22Rv1 (cell line): Measurements from ENCODE around the gene FOXRED1.
A peak's percentile ranks its signal among the peaks of the same experiment; 100 is the strongest.

Experiments
- H3K27ac ChIP-seq: fragments of 450-650 bp; 2 replicates; pipeline ENCODE4 v1.5.1; 2017
- ZFX ChIP-seq: fragments of 450-650 bp; IDR thresholded peaks from 2 replicates; pipeline ENCODE4 v1.6.1; 2017; ENCODE audit warnings: antibody characterized with exemption, borderline replicate concordance
- TF ChIP-seq, protein P1 (sequence below): fragments of 450-650 bp; IDR thresholded peaks from 2 replicates; pipeline ENCODE4 v1.5.1; 2017; ENCODE audit warnings: mild to moderate bottlenecking

FOXRED1 gene

DNA sequence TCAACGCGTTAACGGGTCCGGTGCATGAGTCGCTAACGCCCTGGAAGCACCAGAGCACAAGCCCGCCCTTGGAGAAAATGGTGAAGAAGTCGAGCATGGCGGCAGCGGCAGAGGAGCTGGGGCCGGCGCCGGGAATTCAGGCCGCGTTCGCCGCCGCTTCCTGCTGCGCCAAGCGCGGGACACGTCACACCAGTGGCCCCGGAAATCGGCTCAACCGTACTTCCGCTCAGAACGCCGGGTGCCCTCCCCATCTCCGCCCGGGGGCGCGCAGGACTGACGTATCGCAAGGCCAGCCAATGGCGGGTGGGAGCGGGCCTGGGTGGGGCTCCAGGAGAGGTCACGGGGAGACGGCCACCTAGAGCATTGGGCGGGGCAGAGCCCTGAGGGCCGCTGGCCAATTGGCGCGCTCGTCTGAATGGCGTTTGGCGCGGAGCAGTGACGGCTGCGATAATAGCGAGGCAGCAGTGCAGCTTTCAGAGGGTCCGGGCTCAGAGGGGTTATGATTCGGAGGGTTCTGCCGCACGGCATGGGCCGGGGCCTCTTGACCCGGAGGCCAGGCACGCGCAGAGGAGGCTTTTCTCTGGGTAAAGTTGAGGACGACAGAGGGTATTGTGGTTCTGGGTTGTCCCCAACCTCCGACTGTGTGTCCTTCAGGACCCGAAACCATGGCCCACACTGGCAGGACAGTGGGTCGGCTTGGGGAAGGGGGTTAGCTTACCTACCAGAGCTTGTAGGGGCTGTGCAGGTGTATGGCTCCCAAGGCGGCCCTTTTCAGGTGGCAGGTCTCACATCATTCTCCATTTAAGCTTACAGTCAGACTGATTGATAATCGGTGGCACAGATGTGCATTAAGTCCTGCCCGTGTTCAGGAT lies at the start of gene FOXRED1, which contains the start of gene SRPRA:
Gene FOXRED1 (plus strand): TSS at position 447 of the 872 bp plus-strand sequence. CDS start 53 bp downstream, at position 500.
Gene SRPRA (minus strand): TSS at position 188 of the 872 bp plus-strand sequence. CDS start 91 bp downstream, at position 97.
- TF ChIP-seq, protein P1, sequence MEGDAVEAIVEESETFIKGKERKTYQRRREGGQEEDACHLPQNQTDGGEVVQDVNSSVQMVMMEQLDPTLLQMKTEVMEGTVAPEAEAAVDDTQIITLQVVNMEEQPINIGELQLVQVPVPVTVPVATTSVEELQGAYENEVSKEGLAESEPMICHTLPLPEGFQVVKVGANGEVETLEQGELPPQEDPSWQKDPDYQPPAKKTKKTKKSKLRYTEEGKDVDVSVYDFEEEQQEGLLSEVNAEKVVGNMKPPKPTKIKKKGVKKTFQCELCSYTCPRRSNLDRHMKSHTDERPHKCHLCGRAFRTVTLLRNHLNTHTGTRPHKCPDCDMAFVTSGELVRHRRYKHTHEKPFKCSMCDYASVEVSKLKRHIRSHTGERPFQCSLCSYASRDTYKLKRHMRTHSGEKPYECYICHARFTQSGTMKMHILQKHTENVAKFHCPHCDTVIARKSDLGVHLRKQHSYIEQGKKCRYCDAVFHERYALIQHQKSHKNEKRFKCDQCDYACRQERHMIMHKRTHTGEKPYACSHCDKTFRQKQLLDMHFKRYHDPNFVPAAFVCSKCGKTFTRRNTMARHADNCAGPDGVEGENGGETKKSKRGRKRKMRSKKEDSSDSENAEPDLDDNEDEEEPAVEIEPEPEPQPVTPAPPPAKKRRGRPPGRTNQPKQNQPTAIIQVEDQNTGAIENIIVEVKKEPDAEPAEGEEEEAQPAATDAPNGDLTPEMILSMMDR, result no peak
- no peak for TF ChIP-seq ZFX
- peak within 1 kb of the TSS; percentile 80 for H3K27ac ChIP-seq

DNA sequence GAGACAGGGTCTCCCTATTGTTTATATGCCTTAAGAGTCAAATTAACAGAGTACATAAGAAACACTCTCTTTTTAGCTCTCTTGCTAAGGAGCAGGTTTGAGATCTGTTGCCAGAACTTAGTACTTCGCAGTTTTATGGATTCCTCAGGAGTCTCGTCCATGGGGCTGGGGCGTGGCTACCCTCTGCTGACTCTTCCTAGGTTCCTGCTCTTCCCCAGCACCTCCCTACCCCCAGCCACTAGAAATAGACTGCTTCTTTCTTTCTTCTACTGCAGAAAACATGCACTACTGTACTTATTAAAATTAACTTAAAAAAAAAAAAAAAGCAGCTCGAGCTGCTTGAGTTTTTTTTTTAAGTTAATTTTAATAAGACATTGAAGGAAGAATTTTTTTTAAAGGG lies 49.4 kb upstream of the FOXRED1 start:
- TF ChIP-seq, protein P1, result no peak
- TF ChIP-seq ZFX, result no peak
- H3K27ac ChIP-seq, result no peak overlapping the region

DNA sequence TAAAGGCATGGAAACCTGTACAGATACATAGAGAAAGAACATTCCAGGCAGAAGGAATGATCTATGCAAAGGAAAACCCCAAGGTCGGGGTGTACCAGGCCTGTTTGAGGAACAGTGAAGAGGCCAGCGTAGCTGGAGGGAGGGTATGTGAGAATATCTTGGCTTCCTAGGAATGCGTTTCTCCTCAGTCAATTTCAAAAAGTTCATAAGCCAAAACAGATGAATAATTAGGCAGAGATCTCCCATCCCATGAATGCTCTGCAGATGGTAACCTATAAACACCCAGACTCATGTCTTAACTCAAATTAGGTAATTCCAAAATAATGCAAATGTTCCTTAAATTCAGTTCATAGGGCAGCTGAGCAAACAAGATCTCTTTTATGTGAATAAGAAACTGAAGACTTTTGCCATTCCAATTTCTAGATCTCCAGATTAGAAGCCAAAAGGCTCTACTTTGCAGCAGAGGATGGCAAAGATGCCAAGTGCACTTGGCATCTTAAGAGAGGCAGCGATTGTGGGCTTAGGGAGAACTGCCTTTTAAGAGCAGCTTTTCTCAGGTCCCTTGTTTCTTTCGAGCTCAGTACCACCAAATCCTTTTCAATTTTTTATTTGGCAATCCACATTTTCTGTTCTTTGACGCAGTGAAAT lies 44.2 kb upstream of the FOXRED1 start:
- TF ChIP-seq, protein P1, result no peak
- no peak for TF ChIP-seq ZFX
- H3K27ac ChIP-seq, result no peak overlapping the region

DNA sequence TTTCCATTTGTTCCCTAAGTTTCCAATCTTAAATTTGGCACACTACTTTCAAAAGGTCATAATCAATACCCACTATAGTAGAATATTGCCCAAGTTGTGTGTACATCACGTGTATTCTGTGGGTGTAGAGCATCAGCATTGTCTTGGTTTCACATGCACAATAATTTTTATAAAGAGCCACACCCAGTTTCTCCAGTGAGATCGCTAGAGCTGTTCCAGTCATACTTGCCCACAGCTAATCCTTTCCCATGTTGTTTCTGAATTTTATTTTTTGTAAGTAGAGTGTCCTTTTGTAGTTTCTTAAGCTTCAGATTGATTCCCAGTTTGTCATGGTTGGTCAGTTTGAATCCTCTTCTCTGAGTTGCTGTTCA lies 43.7 kb upstream of the FOXRED1 start:
- H3K27ac ChIP-seq, result no peak overlapping the region
- no peak for TF ChIP-seq ZFX
- TF ChIP-seq, protein P1, result no peak

DNA sequence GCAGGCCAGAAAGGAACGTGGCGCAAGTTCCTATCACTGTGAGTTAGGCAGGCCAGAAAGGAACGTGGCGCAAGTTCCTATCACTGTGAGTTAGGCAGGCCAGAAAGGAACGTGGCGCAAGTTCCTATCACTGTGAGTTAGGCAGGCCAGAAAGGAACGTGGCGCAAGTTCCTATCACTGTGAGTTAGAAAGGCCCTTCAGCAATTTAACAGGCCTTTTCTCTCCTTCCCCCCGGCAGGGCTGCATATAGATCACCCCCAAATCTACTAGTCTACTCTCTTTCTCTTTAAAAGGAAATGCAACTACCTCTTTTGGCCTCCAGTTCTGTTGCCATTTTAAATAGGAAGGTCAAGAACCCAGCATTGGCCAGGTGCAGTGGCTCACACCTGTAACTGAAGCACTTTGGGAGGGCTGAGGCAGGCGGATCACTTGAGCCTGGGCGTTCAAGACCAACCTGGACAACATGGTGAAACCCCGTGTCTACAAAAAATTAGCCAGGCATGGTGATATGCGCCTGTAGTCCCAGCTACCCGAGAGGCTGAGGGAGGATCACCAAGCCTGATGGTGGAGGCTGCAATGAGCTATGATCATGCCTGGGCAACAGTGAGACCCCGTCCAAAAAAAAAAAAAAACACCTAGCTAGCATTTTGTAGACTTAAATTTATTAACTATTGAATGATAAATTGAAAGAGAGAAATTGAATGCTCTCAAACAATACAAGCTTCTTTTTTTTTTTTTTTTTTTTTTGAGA lies 42.4 kb upstream of the FOXRED1 start:
- no peak overlapping the region for H3K27ac ChIP-seq
- TF ChIP-seq, protein P1, result no peak
- TF ChIP-seq ZFX, result no peak

DNA sequence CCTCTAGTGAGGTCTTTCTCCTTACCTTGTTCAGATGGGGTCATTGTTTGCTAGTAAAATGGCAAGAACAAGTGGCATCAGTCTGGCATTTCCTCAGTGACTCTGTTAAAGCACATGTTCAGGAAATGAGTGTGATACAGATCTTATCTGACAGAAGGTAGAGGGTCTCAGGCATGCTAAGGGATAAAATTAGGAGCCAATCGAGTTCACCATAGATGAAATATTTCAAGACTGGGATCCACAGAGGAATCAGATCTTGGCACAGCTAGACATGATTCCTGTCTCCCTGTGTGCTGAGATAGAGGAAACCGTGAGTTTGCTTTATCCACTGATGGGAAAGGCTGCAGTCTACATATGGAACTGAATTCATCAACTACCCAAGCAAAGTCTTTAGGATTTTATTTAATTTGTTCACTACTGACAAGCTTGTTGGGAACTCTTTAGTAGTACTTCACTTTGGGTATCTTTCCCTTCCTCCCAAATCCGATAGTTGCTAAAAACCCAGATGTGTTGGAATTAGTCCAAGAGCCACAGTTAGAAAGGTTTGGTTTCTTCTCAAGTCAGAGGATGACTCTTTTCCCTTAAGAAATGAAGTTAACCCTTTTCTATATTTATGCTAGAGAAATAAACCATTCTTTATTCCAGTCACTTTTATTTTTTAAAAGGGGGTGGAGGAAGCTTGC lies 39.0 kb upstream of the FOXRED1 start:
- TF ChIP-seq ZFX, result no peak
- TF ChIP-seq, protein P1, result no peak
- no peak overlapping the region for H3K27ac ChIP-seq
